GM21528 (cell line): ENCODE results near the gene EML6.

Source experiments
- ATAC-seq: cut with Tn5 transposase; IDR thresholded peaks from one replicate; pipeline ENCODE4 v1.9.1; 2021; ENCODE audit warnings: mild to moderate bottlenecking, moderate library complexity; ENCODE audit not compliant: unreplicated experiment, low FRiP score

Gene EML6

GRCh38 chr2:55012672-55013484, 289.4 kb downstream of the EML6 start:
- no peak for ATAC-seq

- no peak for ATAC-seq
Measured at GRCh38 chr2:55013936-55014335, 290.5 kb downstream of the EML6 start.

GRCh38 chr2:55014962-55015939, 291.8 kb downstream of the EML6 start:
- no peak for ATAC-seq

- ATAC-seq: no peak
Measured at GRCh38 chr2:55017428-55017827, 294.0 kb downstream of the EML6 start.

GRCh38 chr2:55017880-55018279, 294.4 kb downstream of the EML6 start:
- no peak for ATAC-seq

- ATAC-seq: no peak
Measured at GRCh38 chr2:55018619-55019018, 295.2 kb downstream of the EML6 start.

GRCh38 chr2:55019526-55020258, 296.2 kb downstream of the EML6 start:
- no peak for ATAC-seq
